ENCODE measurements around the gene IMPACT.

DNA sequence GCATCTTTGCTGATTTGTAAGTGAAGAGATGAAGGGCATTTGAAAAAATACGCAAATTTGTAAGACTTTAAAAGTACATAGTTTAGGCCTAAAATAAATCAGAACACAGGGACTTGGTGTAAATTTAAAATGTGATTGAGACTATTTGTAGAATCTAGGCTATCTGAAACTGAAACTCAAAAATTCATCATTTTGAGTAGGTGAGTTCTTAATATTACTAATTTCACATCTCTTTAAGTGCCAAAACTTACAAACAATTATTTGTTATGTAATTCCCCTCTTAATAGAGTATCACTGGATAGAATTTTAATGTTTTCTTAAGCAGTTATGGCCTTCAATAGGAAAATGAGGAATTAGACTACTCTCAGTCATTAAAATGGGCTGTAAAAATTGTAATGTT, 20.0 kb downstream of the IMPACT start:
- no peak for TF ChIP-seq EZH2 (IDR thresholded peaks at IDR 0.05)
- TF ChIP-seq POLR2AphosphoS5 (IDR thresholded peaks at IDR 0.05; ENCODE audit: borderline replicate concordance, low read depth, low read length) = no peak
- TF ChIP-seq FOXP2 (optimal IDR thresholded peaks at IDR 0.05; ENCODE audit: control extremely low read depth, extremely low read length, insufficient read depth) = no peak
